ENCODE measurements around the gene ADAMTS15. TPM values are rescaled to one million over a fixed set of nuclear protein-coding genes. Genes with fewer than 3 reads are reported as not detected.

Gene ADAMTS15
- total and polyA plus RNA-seq, 9 donors, result 0.95 to 7.2 (median 2.7) TPM

GRCh38 chr11:130449310-130449990 lies 1.0 kb downstream of the ADAMTS15 start:
- Histone ChIP-seq H3K4me3 (peak overlapping the region; percentile 52), H3K27ac (no peak overlapping the region), H3K36me3 (no peaks in the 10 kb centered on the region), H3K4me1 (ENCODE audit: insufficient read depth) (peaks cover 6% of the 10 kb centered on the region), H3K9me3 (no peaks in the 10 kb centered on the region), H3K27me3 (no peaks in the 10 kb centered on the region)
- intact Hi-C loops (cut with DNase I), result no loop called here
- WGBS, 3 donors, result 1 to 2% (median 1%) methylated on average over 50 to 64 of the region's 64 CpGs
- peak in 1 of 5 donors; percentile 50 for DNase-seq
- no peak for TF ChIP-seq CTCF (IDR thresholded peaks at IDR 0.05)
- TF ChIP-seq POLR2A (IDR thresholded peaks at IDR 0.05), result no peak
- TF ChIP-seq EP300 (IDR thresholded peaks at IDR 0.05), result no peak

- peak; percentile 48 to 83 (median 72) for DNase-seq
These were observed 1.7 kb downstream of the ADAMTS15 start for GRCh38 chr11:130449996-130450769.

GRCh38 chr11:130451231-130452019 lies 3.0 kb downstream of the ADAMTS15 start:
- no peak for TF ChIP-seq POLR2A (IDR thresholded peaks at IDR 0.05)
- TF ChIP-seq EP300 (IDR thresholded peaks at IDR 0.05), result no peak
- TF ChIP-seq CTCF (IDR thresholded peaks at IDR 0.05), result no peak
- no peaks in the 10 kb centered on the region for H3K27me3 ChIP-seq
- H3K4me1 ChIP-seq (ENCODE audit: insufficient read depth), result peaks cover 6% of the 10 kb centered on the region
- H3K36me3 ChIP-seq, result no peaks in the 10 kb centered on the region
- H3K4me3 ChIP-seq, result no peak overlapping the region
- H3K9me3 ChIP-seq, result no peaks in the 10 kb centered on the region
- WGBS, 3 donors, result 71 to 79% (median 73%) methylated on average over 6 of the region's 6 CpGs
- intact Hi-C loops (cut with DNase I), result loop anchor here in 1 of 4 donors (10.0 kb wide), 1 partner anchor 153 kb away; no protein-coding TSS in a partner anchor
- H3K27ac ChIP-seq, result no peak overlapping the region
- DNase-seq, result no peak

More at GRCh38 chr11:130449996-130450769, 1.7 kb downstream of the ADAMTS15 start:
- Histone ChIP-seq H3K36me3 (no peaks in the 10 kb centered on the region), H3K4me3 (peak overlapping the region; percentile 52), H3K27ac (no peak overlapping the region), H3K9me3 (no peaks in the 10 kb centered on the region), H3K27me3 (no peaks in the 10 kb centered on the region), H3K4me1 (ENCODE audit: insufficient read depth) (peaks cover 6% of the 10 kb centered on the region)
- WGBS, 3 donors, result 20 to 22% (median 21%) methylated on average over 34 of the region's 34 CpGs
- intact Hi-C loops (cut with DNase I), result loop anchor here in 1 of 4 donors (10.0 kb wide), 1 partner anchor 155 kb away; no protein-coding TSS in a partner anchor
- TF ChIP-seq CTCF (IDR thresholded peaks at IDR 0.05) (peak in 2 of 3 donors; percentile 7 to 59), POLR2A (IDR thresholded peaks at IDR 0.05) (no peak), EP300 (IDR thresholded peaks at IDR 0.05) (no peak)

GRCh38 chr11:130452176-130452575 lies 3.7 kb downstream of the ADAMTS15 start:
- TF ChIP-seq POLR2A (IDR thresholded peaks at IDR 0.05) (no peak), CTCF (IDR thresholded peaks at IDR 0.05) (no peak), EP300 (IDR thresholded peaks at IDR 0.05) (no peak)
- Histone ChIP-seq H3K4me1 (ENCODE audit: insufficient read depth) (peaks cover 6% of the 10 kb centered on the region), H3K9me3 (no peaks in the 10 kb centered on the region), H3K27me3 (no peaks in the 10 kb centered on the region), H3K4me3 (no peak overlapping the region), H3K27ac (no peak overlapping the region), H3K36me3 (no peaks in the 10 kb centered on the region)
- DNase-seq, result no peak
- intact Hi-C loops (cut with DNase I), result loop anchor here in 1 of 4 donors (10.0 kb wide), 1 partner anchor 153 kb away; no protein-coding TSS in a partner anchor
- 82 to 93% (median 92%) methylated on average over 9 of the region's 9 CpGs for WGBS, 3 donors
